CD1c-positive myeloid dendritic cell (primary cell): ENCODE measurements around the gene FGF10.

Experiments used
- DNase-seq: peaks from one replicate; pipeline ENCODE4 v3.0.0-alpha.2; 2016; ENCODE audit errors: extremely low spot score

Gene FGF10

DNA sequence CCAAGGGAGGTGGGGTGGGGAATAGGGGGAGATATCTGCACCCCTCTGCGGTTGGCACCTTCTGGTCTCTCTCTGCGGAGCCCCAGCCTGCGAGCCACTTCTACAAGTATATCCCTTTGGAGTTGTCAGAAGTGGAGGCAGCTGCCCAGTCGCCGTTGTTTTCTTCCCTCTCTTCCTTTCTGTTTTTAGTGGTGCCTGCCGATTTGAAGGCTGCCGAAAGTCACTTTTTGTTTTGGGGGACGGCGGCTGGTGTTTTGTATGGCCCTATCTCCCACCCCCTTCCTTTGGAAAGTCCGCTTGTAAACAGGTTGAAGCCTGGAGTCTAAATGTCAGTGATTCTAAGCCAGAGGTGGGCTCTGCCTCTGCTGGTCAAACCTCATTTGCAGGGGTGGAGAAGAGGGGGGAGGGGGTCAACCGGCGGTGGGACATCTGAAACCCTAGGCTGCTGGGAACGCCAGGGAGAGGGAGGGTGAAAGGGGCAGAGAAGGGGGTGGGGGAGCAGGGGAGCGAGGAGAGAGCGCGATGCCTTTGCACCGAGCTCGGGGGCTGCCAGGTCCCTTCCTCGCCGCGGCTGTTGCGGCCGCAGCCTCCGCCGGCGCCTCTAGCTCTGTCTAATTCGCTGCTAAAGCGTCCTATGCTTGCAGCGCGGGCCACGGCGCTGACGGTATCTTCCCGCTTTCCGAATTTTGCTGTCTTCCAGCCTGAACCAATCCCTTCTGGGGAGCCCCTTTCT lies at the start of gene FGF10:
FGF10 (minus strand) TSS at position 331 of the 733 bp plus-strand sequence. CDS start 738 bp downstream, outside the sequence.
- no peak for DNase-seq

DNA sequence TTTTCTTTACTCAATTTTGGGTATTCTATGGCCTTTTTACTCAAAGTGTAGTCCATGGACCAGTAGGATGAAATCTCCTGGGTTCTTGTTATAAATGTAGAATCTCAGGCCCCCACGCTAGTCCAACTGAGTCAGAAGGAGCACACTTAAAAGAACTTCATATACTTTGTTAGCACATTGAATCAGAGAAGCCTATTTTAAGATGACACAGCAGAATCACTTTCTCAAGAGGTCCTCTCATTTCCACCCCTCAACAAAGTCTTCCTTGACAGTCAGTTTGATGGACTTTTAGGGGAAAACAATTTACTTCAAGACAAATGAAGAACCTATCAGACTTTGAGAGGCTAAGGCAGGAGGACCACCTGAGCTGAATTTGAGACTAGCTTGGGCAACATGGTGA lies 37.7 kb upstream of the FGF10 start:
- no peak for DNase-seq

DNA sequence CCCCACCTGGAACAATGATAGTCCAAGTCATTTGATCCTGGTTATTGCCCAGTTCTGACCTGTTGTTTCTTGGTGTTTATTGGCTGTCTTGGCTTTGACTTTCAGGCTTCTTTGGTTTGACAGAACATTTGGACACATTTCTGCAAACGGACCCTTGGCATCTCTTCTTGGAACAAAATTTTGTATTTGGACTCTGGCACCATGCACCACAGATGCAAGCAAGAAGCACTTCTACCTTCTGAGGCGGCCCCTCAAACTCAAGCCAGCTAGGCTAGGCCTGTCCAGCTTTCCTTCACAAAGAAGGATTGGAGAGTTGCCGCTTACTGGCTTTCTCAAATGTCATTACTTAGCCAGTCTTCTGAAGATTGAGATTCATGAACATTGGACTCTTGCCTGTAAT lies 23.1 kb upstream of the FGF10 start:
- no peak for DNase-seq

DNA sequence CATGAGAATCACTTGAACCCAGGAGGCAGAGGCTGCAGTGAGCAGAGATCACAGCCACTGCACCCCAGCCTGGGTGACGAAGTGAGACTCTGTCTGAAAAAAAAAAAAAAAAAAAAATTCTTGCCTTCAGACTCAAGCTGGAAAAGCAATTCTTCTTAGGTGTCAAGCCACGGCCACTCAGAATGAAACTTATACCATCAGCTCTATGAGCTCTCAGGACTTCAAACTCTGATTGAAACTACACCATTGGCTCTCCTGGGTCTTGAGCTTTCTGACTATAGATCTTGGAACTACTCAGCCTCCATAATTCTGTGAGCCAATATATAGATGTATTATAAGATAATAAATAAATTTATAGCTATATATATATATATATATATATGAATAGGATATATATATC lies 12.9 kb upstream of the FGF10 start:
- DNase-seq, result no peak

DNA sequence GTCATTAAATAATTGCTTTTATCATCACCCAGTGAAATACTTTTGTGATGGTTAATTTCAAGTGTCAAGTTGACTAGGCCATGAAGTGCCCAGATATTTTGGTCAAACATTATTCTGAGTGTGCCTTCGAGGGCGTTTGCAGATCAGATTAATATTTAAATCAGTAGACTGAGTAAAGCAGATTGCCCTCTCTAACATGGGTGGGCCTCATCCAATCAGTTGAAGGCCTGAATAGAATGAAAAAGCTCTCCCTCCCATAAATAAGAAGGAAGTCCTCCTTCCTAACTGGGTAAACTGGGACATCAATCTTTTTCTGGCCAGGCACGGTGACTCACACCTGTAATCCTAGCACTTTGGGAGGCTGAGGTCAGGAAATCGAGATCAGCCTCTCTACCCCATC lies 12.4 kb upstream of the FGF10 start:
- DNase-seq, result no peak

DNA sequence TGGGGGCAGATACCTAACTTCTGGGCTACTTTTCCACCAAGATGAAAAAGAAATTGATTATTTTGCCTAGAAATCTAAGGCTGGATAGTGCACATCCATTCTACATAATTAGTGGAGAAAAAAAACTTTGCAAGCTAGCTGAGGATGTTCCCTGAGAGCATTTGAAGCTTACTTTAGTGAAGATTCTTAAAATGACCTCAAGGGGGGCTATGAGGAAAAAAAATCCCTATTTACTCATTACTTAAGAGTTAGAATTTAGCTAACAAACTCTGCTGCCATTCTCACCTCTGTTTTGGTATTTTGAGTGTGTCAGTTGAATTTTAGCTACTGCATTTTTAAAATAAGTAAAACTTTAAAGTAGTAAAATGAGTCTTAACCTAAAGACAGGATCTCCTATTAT lies 9.2 kb upstream of the FGF10 start:
- DNase-seq, result no peak

DNA sequence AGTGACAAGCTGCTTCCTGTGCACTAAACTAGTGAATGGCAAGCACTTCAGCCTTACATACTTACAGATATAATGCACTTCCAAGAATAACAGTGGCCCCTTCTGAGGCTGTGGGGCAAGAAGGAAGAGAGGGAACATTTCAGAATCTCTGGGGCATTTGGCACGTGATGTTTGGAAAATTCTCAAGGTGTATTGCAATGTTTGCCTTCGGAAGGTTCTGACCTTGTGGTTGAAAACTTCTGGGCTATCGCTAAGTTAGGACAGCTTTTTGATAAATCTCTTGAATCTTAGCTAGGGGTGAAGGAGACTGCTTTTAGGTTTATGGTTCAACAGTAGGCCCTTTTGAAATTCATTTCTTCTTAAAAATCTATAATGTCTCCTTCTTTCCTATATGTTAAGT lies 7.1 kb upstream of the FGF10 start:
- DNase-seq, result no peak

DNA sequence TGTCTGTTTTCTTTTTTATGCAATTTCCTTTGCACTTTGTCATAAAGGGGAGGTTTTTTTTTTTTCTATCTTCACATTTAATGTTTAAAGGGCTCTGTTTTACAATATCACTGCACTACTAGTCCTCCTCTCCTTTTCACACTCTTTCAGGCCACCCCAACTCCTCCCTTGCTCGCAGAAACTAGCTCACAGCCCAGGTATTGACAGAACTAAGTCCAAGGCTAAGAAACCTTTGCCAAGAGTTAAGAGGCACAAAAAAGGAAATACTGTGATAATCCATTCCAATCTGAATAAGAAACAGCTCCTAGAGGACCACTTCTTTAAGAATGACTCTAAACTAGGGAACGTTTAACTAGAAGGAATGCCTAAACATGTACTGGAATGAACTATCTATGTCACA lies 1.1 kb upstream of the FGF10 start:
- no peak for DNase-seq

DNA sequence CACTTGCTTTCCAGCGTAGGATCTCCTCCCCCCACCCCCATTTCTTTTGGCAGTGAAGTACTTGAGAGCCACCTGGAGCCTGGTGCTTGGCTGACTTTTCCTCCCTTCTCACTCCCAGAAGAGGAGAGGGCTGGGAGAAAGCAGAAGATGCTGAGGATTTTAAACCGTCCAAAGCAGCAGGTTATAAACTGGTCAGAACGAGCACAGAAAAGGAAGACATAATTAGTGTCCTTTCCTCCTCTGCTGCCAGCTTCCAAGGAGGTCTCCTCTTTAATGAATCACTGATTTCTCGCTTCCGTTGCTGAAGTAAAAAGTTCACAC lies 563 bp upstream of the FGF10 start:
- no peak for DNase-seq

DNA sequence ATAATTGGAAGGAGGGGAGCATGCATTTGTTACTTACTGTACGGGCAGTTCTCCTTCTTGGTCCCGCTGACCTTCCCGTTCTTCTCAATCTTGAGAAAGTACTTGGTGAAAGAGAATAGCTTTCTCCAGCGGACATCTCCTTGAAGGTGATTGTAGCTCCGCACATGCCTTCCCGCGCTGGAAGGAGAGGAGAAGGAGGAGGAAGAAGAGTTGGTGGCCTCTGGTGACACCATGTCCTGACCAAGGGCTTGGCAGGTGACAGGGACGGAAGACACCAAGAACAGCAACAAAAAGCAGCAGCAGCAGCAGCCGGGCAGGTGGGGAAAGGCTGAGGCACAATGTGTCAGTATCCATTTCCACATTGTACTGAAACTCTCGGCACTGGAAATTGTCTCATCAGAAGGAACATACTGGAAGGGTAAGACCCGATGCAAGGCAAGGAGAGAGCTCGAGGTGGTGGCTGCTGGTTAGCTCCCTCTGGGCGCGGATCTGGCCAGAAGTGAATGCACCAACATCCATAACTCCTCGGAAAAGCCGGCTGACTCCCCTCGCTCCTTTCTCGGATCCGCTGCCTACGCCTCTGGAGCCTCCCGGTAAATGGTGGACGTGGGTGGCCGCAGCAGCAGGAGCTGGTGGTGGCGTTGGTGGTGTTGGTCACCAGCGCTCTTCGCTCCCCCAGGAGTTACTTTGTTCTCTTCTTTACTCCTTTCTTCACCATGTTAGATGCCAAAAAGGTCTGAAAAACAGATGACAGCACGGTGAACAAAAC lies 715 bp downstream of the FGF10 start:
- no peak for DNase-seq

DNA sequence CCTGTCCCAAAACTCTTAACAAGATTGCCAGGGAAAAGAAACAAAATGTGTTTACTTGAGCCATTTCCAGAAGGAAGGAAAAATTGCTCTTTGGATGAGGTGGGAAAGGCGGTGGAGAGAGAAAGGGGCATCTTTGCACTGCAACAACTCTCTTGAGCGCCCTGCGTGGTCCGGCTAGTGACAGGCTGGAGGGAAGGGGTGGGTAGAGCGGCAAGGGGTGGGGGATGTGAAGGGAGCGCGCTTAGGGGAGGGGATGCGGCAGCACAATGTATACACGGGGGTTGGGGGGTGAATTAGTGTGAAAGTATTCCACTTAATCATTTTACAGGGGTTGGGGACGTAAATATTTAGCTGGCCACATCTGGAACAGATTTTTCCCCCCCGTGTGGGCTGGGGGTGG lies 1.3 kb downstream of the FGF10 start:
- DNase-seq, result no peak

DNA sequence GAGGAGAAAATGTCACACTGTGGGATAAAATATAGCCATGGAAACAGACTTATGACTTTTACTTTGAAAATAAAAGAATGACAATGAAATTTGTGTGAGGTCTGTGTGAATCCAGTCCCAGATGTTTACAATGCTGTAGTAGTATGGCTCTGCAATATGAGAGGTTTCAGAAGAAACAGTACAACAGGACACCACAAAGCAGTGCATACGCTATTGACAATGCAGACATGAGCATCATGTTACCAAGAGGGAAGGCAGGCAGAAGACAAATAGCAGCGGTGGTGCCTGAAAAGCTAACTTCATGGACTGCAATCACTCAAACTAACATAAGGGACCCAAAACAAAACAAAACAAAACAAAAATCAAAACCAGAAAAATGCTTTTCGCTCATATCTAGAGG lies 1.8 kb downstream of the FGF10 start:
- DNase-seq, result no peak

DNA sequence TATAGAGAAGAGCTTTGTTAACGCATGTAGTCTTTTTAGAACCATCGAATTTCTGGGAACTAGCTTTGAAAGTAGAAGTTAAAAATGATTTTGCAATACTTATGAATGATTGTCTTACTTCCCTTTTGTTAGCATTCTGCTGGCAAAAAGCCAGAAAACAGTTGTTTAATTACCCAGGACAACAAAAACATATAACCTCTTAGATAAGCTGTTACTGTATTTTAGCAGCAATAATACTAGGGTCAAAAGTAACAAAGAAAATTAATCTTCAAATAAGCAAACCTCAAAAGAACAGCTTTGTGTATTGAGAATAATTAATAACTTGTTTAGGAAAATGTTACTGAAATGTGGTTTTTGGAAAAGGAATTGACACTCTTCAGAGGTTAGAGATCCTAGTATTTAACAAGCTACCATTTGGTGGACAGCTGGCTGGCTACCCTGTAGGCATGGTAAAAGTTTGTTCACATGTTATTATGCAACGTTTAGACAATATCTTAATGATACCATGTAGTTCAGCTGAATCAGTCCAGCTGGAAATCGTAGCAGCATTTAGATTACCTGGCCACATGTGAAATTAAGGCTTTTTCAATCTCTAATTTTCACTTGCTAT lies 3.8 kb downstream of the FGF10 start:
- peak; percentile 73 for DNase-seq

DNA sequence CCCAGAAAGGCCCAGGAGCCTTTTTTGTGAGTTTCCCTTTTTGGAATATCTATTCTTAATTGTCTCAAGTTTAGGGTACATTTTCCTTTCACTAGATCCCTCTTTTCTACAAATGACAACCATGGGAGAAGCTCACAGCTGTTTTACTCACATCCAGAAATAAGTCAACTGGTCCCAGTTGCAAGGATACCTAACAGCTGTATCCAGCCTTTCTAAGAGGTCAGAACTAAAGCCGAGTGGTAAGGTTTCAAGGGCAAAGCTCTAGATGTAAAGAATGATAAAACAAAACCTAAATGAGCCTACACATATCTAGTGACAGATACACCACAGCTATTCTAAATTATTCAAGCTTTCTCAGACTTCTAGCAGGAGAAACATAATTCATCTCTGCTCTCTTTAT lies 4.4 kb downstream of the FGF10 start:
- DNase-seq, result no peak

DNA sequence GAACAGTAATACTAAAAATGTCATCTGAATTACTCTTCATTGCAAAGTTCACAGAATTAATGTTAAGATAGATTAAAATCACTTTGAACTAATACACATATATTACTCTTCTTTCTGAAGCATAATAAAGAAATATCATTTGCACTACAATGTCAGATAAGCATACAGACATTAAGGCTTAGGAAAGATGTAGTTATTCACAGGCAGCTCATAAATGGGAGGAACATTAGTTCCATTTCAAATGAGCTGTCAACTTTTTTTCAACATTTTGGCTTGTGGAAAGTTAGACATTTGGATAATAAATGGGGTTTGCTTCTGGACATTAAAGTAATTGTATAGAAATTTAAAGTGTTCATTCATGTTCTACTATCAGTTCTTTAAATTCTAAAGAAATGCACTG lies 6.3 kb downstream of the FGF10 start:
- no peak for DNase-seq

DNA sequence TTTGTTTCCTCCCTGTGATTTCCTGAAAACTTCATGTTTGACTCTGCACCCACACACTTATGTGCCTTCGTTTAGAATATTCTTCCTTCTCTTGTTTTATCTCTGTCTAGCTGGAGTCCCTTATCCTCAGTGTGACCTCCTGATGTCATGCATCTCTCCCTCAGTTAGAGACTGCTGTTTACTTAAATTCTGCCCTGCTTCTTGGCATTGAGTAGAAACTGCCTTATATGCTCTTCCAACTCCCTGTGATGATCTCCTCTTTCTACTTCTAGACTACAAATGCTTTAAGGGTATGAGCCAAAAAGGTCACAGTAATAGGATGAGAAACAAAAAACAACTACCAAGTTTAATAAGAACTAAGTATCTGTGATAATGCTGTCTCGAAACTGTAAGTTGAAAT lies 12.2 kb downstream of the FGF10 start:
- DNase-seq, result no peak

DNA sequence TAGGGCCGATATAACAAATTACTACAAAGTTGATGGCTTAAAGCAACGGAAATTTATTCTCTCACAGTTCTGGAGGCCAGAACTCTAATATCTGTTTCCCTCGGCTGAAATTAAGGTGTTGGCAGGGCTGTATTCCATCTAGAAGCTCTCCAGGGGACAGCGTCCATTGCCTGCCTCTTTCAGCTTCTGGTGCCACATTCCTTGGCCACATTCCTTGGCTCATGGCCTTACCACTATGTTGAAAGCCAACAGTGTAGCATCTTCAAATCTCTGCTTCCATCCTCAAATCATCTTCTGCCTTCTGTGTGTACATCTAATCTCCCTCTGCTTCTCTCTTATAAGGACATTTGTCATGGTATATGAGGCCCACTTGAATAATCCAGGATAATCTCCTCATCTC lies 17.2 kb downstream of the FGF10 start:
- no peak for DNase-seq

DNA sequence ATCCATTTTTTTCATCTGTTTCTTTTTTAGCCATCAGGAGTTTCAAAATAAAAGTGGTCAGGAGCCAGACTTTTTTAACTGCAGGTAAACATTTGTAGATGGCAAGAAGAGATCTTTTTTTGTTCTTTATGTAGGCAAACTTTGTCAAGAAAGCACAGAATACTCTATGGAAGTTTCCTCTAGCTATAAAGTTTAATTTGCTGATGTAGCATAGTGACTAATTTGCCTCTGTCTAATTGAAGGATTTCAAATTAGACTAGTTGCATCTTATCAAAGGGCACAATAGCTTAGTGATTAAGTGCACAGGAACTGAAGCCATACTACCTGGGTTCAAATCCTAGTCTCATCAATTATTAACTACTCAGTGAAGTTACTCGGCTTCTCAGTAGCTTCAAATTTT lies 22.0 kb downstream of the FGF10 start:
- DNase-seq, result no peak

DNA sequence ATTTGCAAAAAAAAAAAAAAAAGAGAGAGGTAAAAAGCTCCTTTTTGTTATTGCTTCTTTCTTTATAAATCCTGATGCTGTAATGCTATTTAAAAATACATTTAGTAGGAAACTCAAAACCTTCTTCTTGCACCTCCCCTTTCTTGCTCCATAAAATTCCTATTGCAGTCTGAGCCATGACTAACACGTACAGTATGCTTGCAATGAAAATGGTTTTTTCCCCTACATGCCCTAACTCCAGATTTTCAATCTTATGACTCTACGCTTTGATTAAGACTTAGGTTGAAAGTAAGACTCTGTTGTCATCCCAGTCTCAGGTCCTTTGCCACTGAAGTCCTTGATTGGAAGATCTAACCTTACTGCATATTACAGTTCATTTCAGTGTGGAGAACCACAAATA lies 23.9 kb downstream of the FGF10 start:
- DNase-seq, result no peak

DNA sequence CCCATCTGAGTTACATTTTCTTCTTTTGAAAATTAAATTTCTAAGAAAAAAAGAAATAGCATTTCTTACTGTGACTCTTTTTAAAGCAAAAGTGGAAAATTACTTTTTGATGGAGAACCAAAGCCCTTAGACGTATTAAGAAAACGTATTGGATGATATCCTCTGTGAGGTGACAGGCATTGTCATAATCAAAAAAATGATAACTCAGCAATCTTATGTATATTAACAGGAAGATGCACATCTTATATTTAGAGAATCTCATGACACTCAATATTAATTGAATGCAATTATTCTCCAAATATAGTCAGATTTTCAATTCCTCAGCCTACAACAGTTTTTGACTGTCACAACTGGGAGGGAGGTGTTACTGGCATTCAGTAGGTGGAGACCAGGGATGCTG lies 25.1 kb downstream of the FGF10 start:
- DNase-seq, result no peak

DNA sequence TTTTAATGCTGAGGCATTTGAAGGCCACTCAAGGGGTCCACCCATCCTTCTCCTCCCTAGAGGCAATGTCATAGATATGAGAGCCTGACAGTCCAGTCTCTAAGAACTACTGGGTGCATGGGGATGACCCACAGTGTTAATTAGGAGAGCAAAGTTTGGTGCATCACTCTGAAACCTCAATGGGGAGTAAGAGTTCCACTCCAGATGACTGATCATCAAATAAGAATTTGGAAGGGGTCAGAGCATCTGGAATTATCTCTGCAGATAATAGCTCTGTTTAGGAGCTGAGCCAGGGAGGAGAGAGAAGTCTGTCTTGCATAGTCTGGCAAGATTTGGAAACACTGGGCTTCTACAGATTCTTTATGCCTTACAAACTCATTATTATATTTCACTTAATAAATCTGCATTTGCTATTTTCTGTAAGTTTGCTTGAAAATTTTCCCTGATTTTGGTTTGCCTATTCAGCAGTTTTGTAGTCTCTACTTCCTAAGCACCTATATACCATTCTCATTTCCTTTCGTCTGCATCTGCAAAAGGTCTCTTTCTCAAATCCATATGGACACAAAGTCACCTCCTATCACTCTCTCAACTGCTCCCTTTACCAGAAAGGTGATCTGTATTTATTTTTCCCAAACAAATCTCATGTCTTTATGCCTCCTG lies 27.7 kb downstream of the FGF10 start:
- DNase-seq, result no peak

DNA sequence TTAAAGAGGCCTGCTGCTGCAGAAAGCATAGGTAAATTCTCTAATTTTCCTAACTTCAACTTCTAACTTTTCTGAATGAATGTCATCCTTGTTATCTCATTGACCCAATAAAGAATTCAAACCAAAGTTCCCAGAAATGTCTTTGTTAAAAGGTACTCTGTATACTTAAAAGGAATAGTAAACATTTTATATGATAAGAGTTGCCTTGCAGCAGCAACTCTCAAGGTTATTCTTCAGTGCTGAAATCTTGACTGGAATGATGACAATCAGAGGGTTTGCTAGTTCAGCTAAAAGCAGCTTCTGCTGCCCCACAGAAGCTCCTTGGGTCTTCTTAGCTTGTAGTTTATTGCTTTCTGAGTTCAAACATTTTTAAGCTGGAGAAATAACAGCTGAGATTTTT lies 28.3 kb downstream of the FGF10 start:
- no peak for DNase-seq

DNA sequence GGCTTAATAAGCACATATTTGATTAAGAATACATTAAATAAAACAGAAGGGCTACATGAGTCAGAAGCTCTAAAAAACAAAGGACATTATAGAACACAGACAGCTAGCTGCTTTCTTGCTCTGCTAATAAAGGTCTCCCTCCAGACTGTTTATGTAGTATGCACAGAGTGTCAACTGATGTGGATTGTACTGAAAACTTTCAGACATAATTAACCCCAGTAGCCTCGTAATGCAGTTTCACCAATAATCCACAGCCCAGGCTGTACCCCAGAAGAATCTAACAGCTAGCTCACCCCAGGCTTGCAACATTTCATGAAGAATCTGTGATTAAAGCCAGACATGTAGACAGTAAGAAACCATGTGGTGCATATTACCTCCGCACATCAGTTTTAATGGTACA lies 30.8 kb downstream of the FGF10 start:
- DNase-seq, result no peak
